GM12878 (cell line): ENCODE measurements around the gene PMPCA. TPM values are rescaled to one million over a fixed set of nuclear protein-coding genes. Genes with fewer than 3 reads are reported as not detected.

Source experiments
- ATAC-seq: fragments of 200-7000 bp; cut with Tn5 transposase; 3 replicates; pipeline ENCODE4 v1.9.1; 2020; ENCODE audit warnings: mild to moderate bottlenecking, moderate library complexity
- BruUV-seq: library from RNA; stranded (reverse); fragments of 400-500 nt; replicated peaks from 2 replicates; lab custom pipeline; 2021; lab: Mats Ljungman, UMichigan
- CTCF ChIA-PET: fragments of 300-600 bp; sonication (Branson Sonifier 250); formaldehyde crosslinking; extraction: SDS; loops from one replicate; lab custom pipeline; 2021; ENCODE audit warnings: inconsistent platforms; lab: Yijun Ruan, JAX
- POLR2A ChIA-PET: fragments of 350-600 bp; formaldehyde crosslinking; extraction: SDS; loops from one replicate; lab custom pipeline; 2021; ENCODE audit warnings: inconsistent platforms; lab: Charles Lee
- RAD21 ChIA-PET: fragments of 300-600 bp; sonication (Branson Sonifier 250); formaldehyde crosslinking; loops from one replicate; lab custom pipeline; 2023; ENCODE audit warnings: antibody characterized with exemption; ENCODE audit not compliant: unreplicated experiment; lab: Charles Lee
- SMC1A ChIA-PET: fragments of 300-600 bp; sonication (Branson Sonifier 250); formaldehyde crosslinking; loops from one replicate; lab custom pipeline; 2023; ENCODE audit not compliant: unreplicated experiment, uncharacterized antibody; lab: Charles Lee
- DNase-seq: peaks from one replicate; pipeline ENCODE4 v3.0.0-alpha.2; 2011; ENCODE audit warnings: low read depth, low spot score
- FAIRE-seq: peaks from 3 replicates; lab custom pipeline; 2011; peaks lifted over from hg19 to GRCh38; lab: Jason Lieb, UNC
- H2AFZ ChIP-seq: 2 replicates; pipeline ENCODE4 v1.6.0; 2011; ENCODE audit warnings: low read depth, low read length, control low read depth; ENCODE audit not compliant: control insufficient read depth
- H3K27ac ChIP-seq: 2 replicates; pipeline ENCODE4 v1.5.1; 2011; ENCODE audit warnings: control low read depth; ENCODE audit not compliant: control insufficient read depth, insufficient read depth
- H3K27me3 ChIP-seq, 2 experiments: replicated peaks in 1 of 2; 2 replicates each; pipeline versions ENCODE4 v1.6.0 to v1.6.1; 2011; ENCODE audit warnings: low read length in 1 of 2; ENCODE audit not compliant: control insufficient read depth in 2 of 2, insufficient read depth in 2 of 2
- H3K36me3 ChIP-seq, 2 experiments: 2 replicates each; pipeline ENCODE4 v1.5.1; 2011; ENCODE audit warnings: low read length in 1 of 2; ENCODE audit not compliant: control insufficient read depth in 2 of 2, insufficient read depth in 2 of 2
- H3K4me1 ChIP-seq: 2 replicates; pipeline ENCODE4 v1.6.1; 2011; ENCODE audit warnings: mild to moderate bottlenecking, low read length, moderate library complexity, mixed read lengths; ENCODE audit not compliant: control insufficient read depth, insufficient read depth
- H3K4me2 ChIP-seq: 2 replicates; pipeline ENCODE4 v1.6.0; 2011; ENCODE audit warnings: control low read depth; ENCODE audit not compliant: control insufficient read depth, insufficient read depth
- H3K4me3 ChIP-seq: fragments of 200-600 bp; sonication (generic); 2 replicates; pipeline ENCODE4 v1.5.1; 2016
- H3K79me2 ChIP-seq: 2 replicates; pipeline ENCODE4 v1.6.0; 2011; ENCODE audit warnings: low read length; ENCODE audit not compliant: control insufficient read depth, insufficient read depth
- H3K9ac ChIP-seq: 2 replicates; pipeline ENCODE4 v1.8.0; 2011; ENCODE audit warnings: low read length, control low read depth, mixed read lengths; ENCODE audit not compliant: control insufficient read depth, insufficient read depth
- H3K9me3 ChIP-seq: replicated peaks from 3 replicates; pipeline ENCODE4 v1.5.1; 2011; ENCODE audit warnings: mild to moderate bottlenecking, low read length; ENCODE audit not compliant: control insufficient read depth, insufficient read depth
- H4K20me1 ChIP-seq: 2 replicates; pipeline ENCODE4 v1.6.0; 2011; ENCODE audit not compliant: control insufficient read depth, insufficient read depth
- FOXM1 ChIP-seq: IDR thresholded peaks from 2 replicates; pipeline ENCODE4 v1.6.1; 2012; ENCODE audit warnings: low read depth, mild to moderate bottlenecking, inconsistent platforms, low read length, moderate library complexity
- IKZF2 ChIP-seq, 2 experiments: fragments of 450-650 bp; IDR thresholded peaks; 2 replicates each; pipeline ENCODE4 v1.6.1; 2017; ENCODE audit warnings: mild to moderate bottlenecking in 2 of 2, moderate library complexity in 2 of 2
- MTA3 ChIP-seq: IDR thresholded peaks from 2 replicates; pipeline ENCODE4 v1.6.1; 2012; ENCODE audit warnings: low read length, inconsistent platforms, borderline replicate concordance
- NFXL1 ChIP-seq: fragments of 450-650 bp; IDR thresholded peaks from 2 replicates; pipeline ENCODE4 v1.6.1; 2017; ENCODE audit warnings: antibody characterized with exemption, mild to moderate bottlenecking, borderline replicate concordance
- NR2F1 ChIP-seq: fragments of 450-650 bp; conservative IDR thresholded peaks from 2 replicates; pipeline ENCODE4 v1.6.1; 2017; ENCODE audit warnings: mild to moderate bottlenecking
- RCOR1 ChIP-seq: conservative IDR thresholded peaks from 2 replicates; pipeline ENCODE4 v1.6.1; 2012; ENCODE audit warnings: low read depth, low read length, improper control_type of control experiment
- WGBS: methylation state at CpG from one replicate; pipeline ENCODE4 v1.1.6; 2016; ENCODE audit warnings: low lambda C conversion rate; ENCODE audit not compliant: insufficient replicate concordance, insufficient coverage; ENCODE audit errors: missing lambda C conversion rate; 5-methylcytosine and 5-hydroxymethylcytosine counted together
- in situ Hi-C: fragments of 300-500 bp; cut with MboI; formaldehyde crosslinking; loops from 9 replicates; pipeline ENCODE4 v1.14.3; 2018; ENCODE audit warnings: mixed read lengths
- intact Hi-C: fragments of 100-400 bp; cut with micrococcal nuclease; formaldehyde crosslinking; loops from one replicate; pipeline ENCODE4 v1.14.2; 2022; ENCODE audit not compliant: unreplicated experiment
- polyA plus RNA-seq, 11 experiments: library from polyadenylated mRNA; depleted of rRNA in 4 of 11; unstranded in 6 of 11; stranded (reverse) in 5 of 11; fragments of >200 nt; fragmentation: Nextera tagmentation in 4 of 11; fragmentation: Illumina TruSeq in 1 of 11; extraction: Ambion mirVana in 4 of 11; extraction: Trizol in 1 of 11; gene quantifications; 1 replicate in 1 of 11; 2 replicates in 10 of 11; pipeline versions ENCODE4 v1.2.1 to v1.2.3, GENCODE V29; 2011 to 2016; ENCODE audit warnings: inconsistent platforms in 2 of 11, missing spikeins in 2 of 11, low read depth in 1 of 11
- total RNA-seq, 4 experiments: library from RNA; depleted of rRNA in 3 of 4; stranded (reverse); fragments of >200 nt in 3 of 4; fragmentation: Illumina TruSeq in 1 of 4; extraction: Trizol in 1 of 4; gene quantifications; 2 replicates each; pipeline versions ENCODE4 v1.2.1 to v1.2.3, GENCODE V29; 2013 to 2021

Gene PMPCA
- total and polyA plus RNA-seq, 10 of the 15 experiments (the other 5 are each of a cell fraction or from before 2014, with no cell fraction given) = 8.1 to 137 (median 75.7) TPM

DNA sequence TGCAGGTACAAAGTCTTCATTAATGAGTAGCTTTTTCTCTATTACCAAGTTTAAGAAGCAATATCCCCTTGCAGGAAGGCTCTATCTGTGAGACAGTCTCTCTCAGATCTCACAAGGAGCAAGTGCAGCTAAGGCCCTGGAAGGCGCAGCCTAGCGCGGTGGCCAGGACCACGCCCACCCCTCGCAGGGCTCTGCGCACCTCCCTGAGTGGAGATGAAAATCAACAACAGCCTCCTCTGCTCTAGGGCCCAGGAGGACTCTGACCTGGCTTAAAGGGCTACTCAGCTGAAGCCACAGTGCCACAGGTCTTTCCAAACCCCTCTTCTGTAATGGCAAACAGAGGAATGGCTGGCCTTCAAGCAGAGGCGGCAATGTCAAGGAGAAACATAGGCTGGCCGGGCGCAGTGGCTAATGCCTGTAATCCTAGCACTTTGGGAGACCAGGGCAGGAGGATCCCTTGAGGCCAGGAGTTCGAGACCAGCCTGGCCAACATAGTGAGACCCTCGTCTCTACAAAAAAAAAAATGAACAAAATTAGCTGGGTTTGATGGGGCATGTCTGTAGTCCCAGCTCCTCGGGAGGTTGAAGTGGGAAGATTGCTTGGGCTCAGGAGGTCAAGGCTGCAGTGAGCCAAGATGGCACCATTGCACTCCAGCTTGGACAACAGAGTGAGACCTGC lies 60.5 kb downstream of the PMPCA start:
- 99% methylated on average over 12 of the region's 12 CpGs for WGBS
- POLR2A ChIA-PET = interaction anchor here (0.6 to 1.1 kb wide), 2 partner anchors 10 kb away, joined by 3 read pairs; no protein-coding TSS in a partner anchor
- H2AFZ ChIP-seq = no peak overlapping the region
- intact Hi-C loops = no loop called here
- ATAC-seq (no peak), DNase-seq (no peak), FAIRE-seq (no peak)
- SMC1A ChIA-PET = no interaction called here
- no TSS peak for BruUV-seq
- no peaks in the 10 kb centered on the region for H3K4me1 ChIP-seq
- H3K4me3 ChIP-seq = no peak overlapping the region
- RAD21 ChIA-PET = no interaction called here
- in situ Hi-C loops = no loop called here
- CTCF ChIA-PET = interaction anchor here (0.9 kb wide), 1 partner anchor 161 kb away, joined by 4 read pairs; no protein-coding TSS in a partner anchor
- H4K20me1 ChIP-seq = peaks cover 2% of the 10 kb centered on the region; the same call in 1 of the 2 replicates
- no peaks in the 10 kb centered on the region for H3K9me3 ChIP-seq
- H3K79me2 ChIP-seq = no peaks in the 10 kb centered on the region; the same call in 1 of the 2 replicates
- TF ChIP-seq IKZF2 (IDR thresholded peaks at IDR 0.05) (no peak), FOXM1 (no peak), MTA3 (no peak), NR2F1 (no peak), NFXL1 (no peak), RCOR1 (no peak)
- peaks cover 40 to 44% of the 10 kb centered on the region in 2 experiments for H3K36me3 ChIP-seq
- no peak overlapping the region for H3K27ac ChIP-seq
- H3K4me2 ChIP-seq = no peak overlapping the region
- H3K9ac ChIP-seq = no peak overlapping the region
- H3K27me3 ChIP-seq = no peaks in the 10 kb centered on the region
